Endodermal cell (in vitro differentiated cells): ENCODE results near the gene CRY1. TPM values are rescaled to one million over a fixed set of nuclear protein-coding genes. Genes with fewer than 3 reads are reported as not detected.

Experiments
- DNase-seq: peaks from one replicate; pipeline ENCODE4 v3.0.0-alpha.2; 2017
- H3K27ac ChIP-seq: 2 replicates; pipeline ENCODE4 v1.5.1; 2013; ENCODE audit warnings: mild to moderate bottlenecking, low read depth, low read length, moderate library complexity
- H3K27me3 ChIP-seq: 2 replicates; pipeline ENCODE4 v1.6.1; 2013; ENCODE audit warnings: mild to moderate bottlenecking, low read length, moderate library complexity; ENCODE audit not compliant: insufficient read depth, control insufficient read depth, poor library complexity, severe bottlenecking
- H3K36me3 ChIP-seq: 2 replicates; pipeline ENCODE4 v1.7.0; 2013; ENCODE audit warnings: mild to moderate bottlenecking, low read length, moderate library complexity; ENCODE audit not compliant: control insufficient read depth, insufficient read depth
- H3K4me1 ChIP-seq: one replicate; pipeline ENCODE4 v1.7.0; 2013; ENCODE audit warnings: low read length; ENCODE audit not compliant: control insufficient read depth, insufficient read depth
- H3K4me3 ChIP-seq: 2 replicates; pipeline ENCODE4 v1.5.1; 2013; ENCODE audit warnings: mild to moderate bottlenecking, low read length, moderate library complexity
- H3K9ac ChIP-seq: 2 replicates; pipeline ENCODE4 v1.6.1; 2013; ENCODE audit warnings: mild to moderate bottlenecking, low read length, moderate library complexity; ENCODE audit not compliant: poor library complexity, severe bottlenecking; ENCODE audit errors: extremely low read depth
- H3K9me3 ChIP-seq: 2 replicates; pipeline ENCODE4 v1.6.1; 2013; ENCODE audit warnings: mild to moderate bottlenecking, low read length, moderate library complexity; ENCODE audit not compliant: control insufficient read depth
- H3K27ac Mint-ChIP-seq: 2 replicates; pipeline ENCODE4 v1.8.0; 2020; ENCODE audit warnings: mixed read lengths
- H3K27me3 Mint-ChIP-seq: 2 replicates; pipeline ENCODE4 v1.8.0; 2021; ENCODE audit warnings: mild to moderate bottlenecking, mixed read lengths; ENCODE audit not compliant: insufficient read depth
- H3K36me3 Mint-ChIP-seq: 2 replicates; pipeline ENCODE4 v1.8.0; 2020; ENCODE audit warnings: low read depth, mixed read lengths
- H3K4me1 Mint-ChIP-seq: 2 replicates; pipeline ENCODE4 v1.8.0; 2020; ENCODE audit warnings: mixed read lengths
- H3K4me3 Mint-ChIP-seq: 2 replicates; pipeline ENCODE4 v1.8.0; 2020; ENCODE audit warnings: mild to moderate bottlenecking, moderate library complexity, mixed read lengths
- H3K9me3 Mint-ChIP-seq: 2 replicates; pipeline ENCODE4 v1.8.0; 2020; ENCODE audit warnings: mild to moderate bottlenecking, mixed read lengths
- WGBS, 2 experiments: methylation state at CpG; one replicate each; pipeline versions ENCODE4 v1.1.5 to v1.1.7; 2013; ENCODE audit warnings: missing lambda C conversion rate in 2 of 2, mixed read lengths in 1 of 2; ENCODE audit not compliant: insufficient coverage in 1 of 2, insufficient read length in 1 of 2; 5-methylcytosine and 5-hydroxymethylcytosine counted together
- total RNA-seq, 2 donors: library from RNA; stranded (reverse); fragmentation: NEBNext Ultra II Directional in 1 of 2; extraction: Animal tissue kit (Norgen Biotek cat#: 25700) in 1 of 2; gene quantifications; 2 replicates in 1 of 2; 3 replicates in 1 of 2; pipeline ENCODE4 v1.2.1, GENCODE V29; 2021
- TF ChIP-seq, protein P1 (sequence below): fragments of 200-600 bp; sonication (generic); conservative IDR thresholded peaks from 2 replicates; pipeline ENCODE4 v1.5.0; 2021; ENCODE audit warnings: antibody characterized with exemption, mild to moderate bottlenecking

Gene CRY1
- total RNA-seq, 2 donors from 2014 or later = 29.9 to 33.4 TPM

DNA sequence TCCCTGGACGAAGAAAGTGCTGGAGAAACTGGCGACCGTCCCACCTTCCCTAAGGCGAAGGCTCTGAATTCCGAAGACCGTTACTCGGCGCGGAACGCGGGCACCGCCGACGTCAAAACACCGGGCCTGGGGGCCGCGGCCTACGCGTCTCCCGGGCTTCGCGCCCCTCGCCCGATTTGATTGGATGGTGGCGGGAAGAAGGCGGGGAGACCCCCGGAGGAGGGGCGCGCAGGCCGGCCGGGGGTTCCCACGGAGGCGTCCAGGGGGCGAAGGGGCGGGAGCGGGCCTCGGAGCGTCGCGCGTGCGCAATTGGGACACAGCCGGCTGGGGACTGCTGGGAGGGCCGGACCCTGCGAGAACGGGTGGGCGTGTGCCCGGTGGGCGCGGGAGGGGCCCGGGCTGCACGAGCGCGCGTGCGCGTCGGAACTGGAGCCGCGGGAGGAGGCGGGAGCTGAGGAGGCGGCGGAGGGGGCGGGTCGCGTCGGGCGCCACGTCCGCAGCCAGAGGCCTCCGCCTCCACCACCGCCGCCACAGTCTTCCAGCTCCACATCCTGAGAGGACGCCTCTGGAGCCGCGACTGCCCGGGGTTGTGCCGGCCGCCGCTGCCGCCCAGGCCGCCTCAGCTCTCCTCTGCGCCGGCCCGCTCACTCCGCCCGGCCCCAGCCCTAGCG lies 137.8 kb downstream of the CRY1 start, which contains the start of gene TMEM263:
TSS of gene TMEM263 (plus strand) at position 531 of the 671 bp plus-strand sequence. CDS start 11,210 bp downstream, outside the sequence.
- TF ChIP-seq, protein P1, sequence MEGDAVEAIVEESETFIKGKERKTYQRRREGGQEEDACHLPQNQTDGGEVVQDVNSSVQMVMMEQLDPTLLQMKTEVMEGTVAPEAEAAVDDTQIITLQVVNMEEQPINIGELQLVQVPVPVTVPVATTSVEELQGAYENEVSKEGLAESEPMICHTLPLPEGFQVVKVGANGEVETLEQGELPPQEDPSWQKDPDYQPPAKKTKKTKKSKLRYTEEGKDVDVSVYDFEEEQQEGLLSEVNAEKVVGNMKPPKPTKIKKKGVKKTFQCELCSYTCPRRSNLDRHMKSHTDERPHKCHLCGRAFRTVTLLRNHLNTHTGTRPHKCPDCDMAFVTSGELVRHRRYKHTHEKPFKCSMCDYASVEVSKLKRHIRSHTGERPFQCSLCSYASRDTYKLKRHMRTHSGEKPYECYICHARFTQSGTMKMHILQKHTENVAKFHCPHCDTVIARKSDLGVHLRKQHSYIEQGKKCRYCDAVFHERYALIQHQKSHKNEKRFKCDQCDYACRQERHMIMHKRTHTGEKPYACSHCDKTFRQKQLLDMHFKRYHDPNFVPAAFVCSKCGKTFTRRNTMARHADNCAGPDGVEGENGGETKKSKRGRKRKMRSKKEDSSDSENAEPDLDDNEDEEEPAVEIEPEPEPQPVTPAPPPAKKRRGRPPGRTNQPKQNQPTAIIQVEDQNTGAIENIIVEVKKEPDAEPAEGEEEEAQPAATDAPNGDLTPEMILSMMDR = no peak
- WGBS, 2 experiments = 0% methylated on average over 16 to 88 of the region's 88 CpGs
- no peaks in the 10 kb centered on the region for H3K27me3 ChIP-seq
- H3K9ac ChIP-seq = peak within 1 kb of the TSS; percentile 93
- H3K27ac ChIP-seq = peak within 1 kb of the TSS; percentile 93
- peaks cover 34% of the 10 kb centered on the region for H3K27me3 Mint-ChIP-seq
- DNase-seq = peak; percentile 99
- H3K36me3 Mint-ChIP-seq = peaks cover 7% of the 10 kb centered on the region
- peaks cover 9% of the 10 kb centered on the region for H3K4me1 Mint-ChIP-seq
- H3K9me3 Mint-ChIP-seq = peaks cover 10% of the 10 kb centered on the region
- H3K27ac Mint-ChIP-seq = peak within 1 kb of the TSS; percentile 97
- no peaks in the 10 kb centered on the region for H3K4me1 ChIP-seq
- peak within 1 kb of the TSS; percentile 90 for H3K4me3 Mint-ChIP-seq
- H3K36me3 ChIP-seq = peaks cover 10% of the 10 kb centered on the region
- peaks cover 4% of the 10 kb centered on the region for H3K9me3 ChIP-seq
- H3K4me3 ChIP-seq = peak within 1 kb of the TSS; percentile 99

DNA sequence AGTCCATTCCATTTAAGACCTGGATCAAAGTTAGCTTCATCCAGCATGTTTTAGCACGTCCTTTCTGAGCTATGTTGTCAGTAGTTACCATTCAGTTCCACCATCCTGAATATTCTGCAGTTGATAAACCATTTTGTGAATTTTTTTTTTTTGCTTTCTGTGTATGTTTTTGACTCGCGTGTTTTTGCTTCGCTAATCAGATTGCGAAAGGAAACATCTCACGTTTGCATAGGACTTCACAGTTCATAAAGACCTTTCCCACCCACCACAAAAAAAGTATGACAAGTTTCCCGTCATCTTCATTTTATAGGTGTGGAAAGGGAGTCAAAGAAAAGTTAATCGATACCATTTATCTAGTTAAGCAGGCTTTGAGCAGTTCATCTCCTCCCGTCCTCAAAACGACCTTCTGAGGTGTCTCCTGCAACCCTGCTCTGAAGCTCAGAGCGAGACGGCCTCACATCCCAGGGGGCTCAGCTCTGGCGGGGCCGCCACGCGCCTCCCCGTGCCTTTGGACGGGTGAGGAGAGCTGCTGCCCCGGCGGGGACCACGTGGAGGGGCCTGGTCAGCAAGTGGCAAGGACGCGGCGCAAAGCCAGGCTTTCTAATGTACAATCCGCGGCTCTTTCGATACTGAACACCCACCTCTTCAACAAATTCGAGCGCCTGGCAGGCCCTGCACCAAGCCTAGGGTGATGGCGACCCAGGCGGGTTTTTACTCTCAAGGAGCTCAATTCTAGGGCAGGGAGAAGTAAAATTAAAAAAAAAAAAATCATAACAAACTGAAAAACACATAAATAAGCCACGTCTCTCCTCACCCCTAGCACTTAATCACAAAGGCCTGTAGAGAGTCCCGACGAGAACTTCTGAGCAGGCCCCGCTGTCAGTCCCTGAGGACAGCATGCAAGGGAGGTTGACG lies 138.6 kb downstream of the CRY1 start:
- Mint-ChIP-seq H3K9me3 (peaks cover 16% of the 10 kb centered on the region), H3K4me1 (peaks cover 9% of the 10 kb centered on the region), H3K27me3 (peaks cover 37% of the 10 kb centered on the region), H3K4me3 (peak overlapping the region; percentile 90), H3K36me3 (peaks cover 7% of the 10 kb centered on the region), H3K27ac (peak overlapping the region; percentile 78)
- Histone ChIP-seq H3K4me1 (no peaks in the 10 kb centered on the region), H3K9ac (peak overlapping the region; percentile 57), H3K36me3 (peaks cover 8% of the 10 kb centered on the region), H3K27ac (peak overlapping the region; percentile 93), H3K9me3 (peaks cover 4% of the 10 kb centered on the region), H3K4me3 (peak overlapping the region; percentile 99), H3K27me3 (no peaks in the 10 kb centered on the region)
- 50 to 74% methylated on average over 8 to 36 of the region's 36 CpGs for WGBS, 2 experiments
- TF ChIP-seq, protein P1 = no peak
- peak; percentile 56 for DNase-seq

DNA sequence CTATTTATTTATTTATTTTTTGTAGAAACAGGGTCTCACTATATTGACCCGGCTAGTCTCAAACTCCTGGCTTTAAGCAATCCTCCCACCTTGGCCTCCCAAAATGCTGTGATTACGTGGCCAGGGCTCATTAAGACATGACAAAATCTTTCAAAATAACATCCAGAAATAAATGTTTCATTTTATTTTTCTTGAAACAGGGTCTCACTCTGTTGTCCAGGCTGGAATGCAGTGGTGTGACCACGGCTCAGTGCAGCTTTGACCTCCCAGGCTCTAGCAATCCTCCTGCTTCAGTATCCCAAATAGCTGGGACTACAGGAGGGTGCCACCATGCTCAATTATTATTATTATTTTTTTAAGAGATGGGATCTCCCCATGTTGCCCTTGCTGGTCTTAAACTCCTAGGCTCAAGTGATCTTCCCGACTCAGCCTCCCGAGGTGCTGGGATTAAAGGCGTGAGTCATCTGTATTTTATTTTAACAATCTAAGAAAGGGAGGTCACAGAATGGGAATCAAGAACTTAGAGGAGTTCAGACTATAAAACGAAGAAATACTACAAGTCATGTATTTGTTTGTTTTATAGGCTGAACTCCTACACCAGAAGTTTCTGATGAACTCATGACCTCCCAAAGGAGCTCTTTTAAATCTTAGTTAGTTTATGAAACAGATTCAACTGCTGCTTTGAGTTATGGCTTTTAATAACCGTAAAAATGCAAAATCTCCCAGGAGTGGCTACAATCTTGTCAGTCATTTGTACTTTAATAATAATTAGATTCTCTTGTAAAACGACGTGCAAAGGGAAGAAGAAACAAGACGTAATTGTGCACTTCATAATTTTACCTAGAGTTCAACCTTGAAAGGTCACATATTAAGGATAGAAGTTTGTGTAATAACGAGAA lies 139.7 kb downstream of the CRY1 start:
- H3K4me1 ChIP-seq = no peaks in the 10 kb centered on the region
- H3K27ac ChIP-seq = no peak overlapping the region
- H3K36me3 Mint-ChIP-seq = peaks cover 3% of the 10 kb centered on the region
- H3K27me3 ChIP-seq = no peaks in the 10 kb centered on the region
- no peak overlapping the region for H3K4me3 ChIP-seq
- no peak overlapping the region for H3K27ac Mint-ChIP-seq
- TF ChIP-seq, protein P1 = no peak
- no peak for DNase-seq
- WGBS, 2 experiments = 96% methylated on average over 5 to 12 of the region's 12 CpGs
- H3K27me3 Mint-ChIP-seq = peaks cover 40% of the 10 kb centered on the region
- H3K9me3 ChIP-seq = peaks cover 6% of the 10 kb centered on the region
- H3K36me3 ChIP-seq = peaks cover 3% of the 10 kb centered on the region
- H3K9me3 Mint-ChIP-seq = peaks cover 24% of the 10 kb centered on the region
- peaks cover 9% of the 10 kb centered on the region for H3K4me1 Mint-ChIP-seq
- no peak overlapping the region for H3K4me3 Mint-ChIP-seq
- no peak overlapping the region for H3K9ac ChIP-seq
